ENCODE data around the gene ALG1.
"Not testable (repeated sequence)": the region's sequence is repeated elsewhere in the genome, so short reads cannot be mapped to it uniquely, and the experiment has no call there.

The ALG1 gene

DNA sequence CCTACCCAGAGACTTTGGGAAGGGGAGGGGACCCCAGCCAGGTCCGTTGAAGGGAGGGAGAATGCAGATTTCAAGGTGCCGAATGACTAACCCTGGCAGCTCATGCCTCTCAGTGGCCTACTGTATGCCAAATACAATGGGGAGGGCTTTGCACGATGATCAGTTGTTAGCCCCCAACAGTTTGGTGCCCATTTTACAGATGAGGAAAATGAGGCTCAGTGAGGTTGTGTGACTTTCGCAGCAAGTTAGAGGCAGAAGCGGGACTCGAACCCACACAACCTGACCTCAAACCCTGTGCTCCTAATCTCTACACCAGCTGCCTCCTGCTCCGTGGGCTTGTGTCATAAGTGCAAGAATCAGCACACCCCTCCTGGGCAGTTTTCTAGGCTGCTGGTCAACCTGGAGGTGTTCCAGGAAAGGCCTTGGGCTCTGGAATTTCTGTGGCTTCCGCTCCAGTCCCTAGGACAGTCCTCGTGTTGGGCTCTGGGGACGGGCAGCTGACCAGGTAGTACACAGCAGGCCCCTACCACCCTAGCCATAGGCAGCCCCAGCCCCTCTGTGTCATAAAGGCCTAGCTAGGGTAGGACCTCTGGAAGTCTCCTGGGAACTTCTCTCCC, 26.0 kb upstream of the ALG1 start:
- no peak for DNase-seq

DNA sequence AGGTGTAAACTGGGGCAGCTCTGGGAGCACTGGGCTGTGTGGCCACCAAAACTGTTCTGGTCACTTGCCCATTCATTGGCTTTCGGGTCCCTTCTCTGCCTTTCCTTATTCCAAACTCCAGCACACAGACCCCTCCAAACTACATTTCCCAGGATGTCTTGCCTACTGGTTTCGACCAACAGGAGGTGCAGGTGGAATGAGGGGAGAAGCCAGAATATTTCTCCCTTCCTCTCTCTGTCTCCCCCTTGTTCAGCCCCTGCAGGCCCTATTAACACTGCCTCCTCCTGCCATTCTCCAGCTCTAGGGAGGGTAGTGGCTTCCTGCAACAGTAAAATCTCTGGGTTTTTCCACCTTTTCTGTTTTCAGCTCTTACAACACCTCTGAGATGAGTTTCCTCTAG, 24.7 kb upstream of the ALG1 start:
- DNase-seq = no peak

DNA sequence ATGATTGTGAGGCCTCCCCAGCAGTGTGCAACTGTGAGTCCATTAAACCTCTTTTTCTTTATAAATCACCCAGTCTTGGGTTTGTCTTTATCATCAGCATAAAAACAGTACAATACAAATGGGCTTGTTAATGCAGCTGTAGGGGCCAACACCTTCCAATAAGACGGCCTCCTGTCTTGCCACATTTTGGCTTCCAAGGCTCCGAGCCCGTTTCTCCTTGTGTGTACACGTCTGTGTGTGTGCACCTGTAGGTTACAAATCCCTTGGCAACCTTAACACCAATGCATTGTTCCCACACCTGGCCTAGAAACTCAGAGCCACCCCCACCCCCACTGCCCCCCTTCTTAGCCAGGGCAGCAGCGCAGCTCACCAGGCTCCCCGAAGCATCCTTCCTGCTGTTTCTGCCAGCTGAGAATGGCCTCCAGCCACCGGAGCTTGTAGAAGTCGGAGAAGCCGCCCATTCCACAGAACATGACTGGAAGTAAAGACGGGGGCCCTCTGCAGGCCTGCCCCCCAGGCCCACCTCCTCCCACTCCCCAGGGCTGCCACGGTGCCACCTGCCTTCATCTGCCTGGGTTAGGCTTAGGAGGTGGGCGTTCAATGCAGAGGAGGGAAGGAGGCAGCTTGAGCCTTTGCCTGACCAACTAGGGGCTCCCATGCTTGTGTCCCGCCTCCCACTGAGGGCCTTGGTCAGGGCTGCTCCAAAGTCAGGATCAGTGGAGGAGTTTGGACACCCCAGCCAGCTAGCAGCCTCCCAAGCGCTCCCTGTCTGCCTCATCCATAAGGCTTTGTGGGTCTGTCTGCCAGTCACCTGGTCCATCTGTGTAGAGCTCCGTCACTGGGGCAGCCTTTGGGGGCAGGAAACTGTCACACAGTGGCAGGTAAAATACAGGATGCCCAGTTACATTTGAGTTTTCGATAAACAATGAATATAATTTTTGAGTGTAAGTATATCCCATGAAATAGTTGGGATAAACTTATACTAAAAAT, 16.5 kb upstream of the ALG1 start:
- DNase-seq = no peak

DNA sequence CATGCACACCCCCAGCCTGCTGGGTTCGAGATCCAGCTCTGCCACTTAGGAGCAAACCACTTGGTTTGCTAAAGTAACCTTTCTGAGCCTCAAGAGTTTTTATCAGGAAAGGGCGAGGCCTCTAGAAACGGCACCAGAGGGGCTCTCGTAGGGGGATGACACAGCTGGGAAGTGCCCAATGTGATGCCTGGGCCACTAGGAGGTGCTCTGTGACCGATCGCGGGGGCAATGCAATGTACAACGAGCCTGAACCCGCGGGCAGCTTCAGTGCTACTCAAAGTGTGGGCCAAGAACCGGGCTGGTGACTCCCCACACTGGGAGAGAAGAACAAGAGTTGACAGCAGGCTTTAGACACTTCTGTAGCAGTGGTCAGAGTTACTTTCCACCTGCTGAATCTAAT, 15.3 kb upstream of the ALG1 start:
- DNase-seq = peak; percentile 72

GRCh38 chr16:5058476-5058875, 13.2 kb upstream of the ALG1 start:
- DNase-seq = no peak

DNA sequence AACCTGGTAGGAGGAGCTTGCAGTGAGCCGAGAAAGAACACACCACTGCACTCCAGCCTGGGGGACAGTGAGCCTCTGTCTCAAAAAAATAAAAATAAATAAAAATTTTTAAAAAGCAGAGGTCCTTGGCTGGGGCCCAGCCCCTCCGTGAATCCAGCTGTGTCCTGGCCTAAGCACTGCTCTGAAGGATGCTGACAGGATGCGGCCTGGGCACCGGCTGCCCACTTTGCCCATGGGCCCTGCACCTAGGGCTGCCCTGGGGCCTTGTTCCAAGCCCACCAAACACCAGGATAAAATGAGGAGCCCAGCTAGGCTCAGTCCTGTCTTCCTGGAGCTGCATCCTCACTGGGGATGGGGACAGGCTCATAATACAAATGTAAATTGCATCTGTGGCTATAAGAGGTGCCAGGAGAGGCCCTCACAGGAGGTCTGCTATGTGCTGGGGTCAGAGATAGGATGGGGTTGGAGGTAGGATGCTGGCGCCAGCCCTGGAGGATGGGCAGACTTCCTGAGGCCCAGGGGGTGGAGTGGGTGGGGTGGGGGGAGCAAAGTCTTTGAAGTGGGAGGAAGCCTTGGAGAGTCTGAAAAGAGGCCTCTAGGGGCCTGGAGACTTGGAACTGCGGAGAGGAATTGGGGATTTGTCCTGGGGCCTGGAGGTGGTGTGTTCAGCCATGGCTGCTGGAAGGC, 12.1 kb upstream of the ALG1 start:
- DNase-seq = no peak

GRCh38 chr16:5060073-5060641, 11.5 kb upstream of the ALG1 start:
- no peak for DNase-seq

DNA sequence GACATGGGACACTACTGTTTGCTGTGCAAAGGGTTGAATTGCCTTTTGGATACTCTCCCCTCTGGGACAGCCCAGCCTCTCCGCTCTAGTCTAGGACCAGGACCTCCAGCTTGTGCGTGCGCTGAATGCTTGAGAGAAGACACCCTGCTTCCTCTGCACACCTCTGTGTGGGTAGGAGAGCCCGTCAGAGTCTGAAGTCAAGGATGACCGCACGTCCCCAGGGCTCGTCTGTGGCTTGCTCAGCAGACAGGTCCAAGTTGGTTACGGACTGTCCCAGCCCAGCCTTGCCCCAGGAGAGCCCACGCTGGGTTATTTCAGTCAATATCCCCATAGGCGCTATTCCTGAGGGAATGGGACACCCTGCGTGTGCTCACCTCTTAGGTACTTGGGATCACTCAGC, 9.6 kb upstream of the ALG1 start:
- DNase-seq = no peak

- peak; percentile 19 for DNase-seq
Observed at GRCh38 chr16:5062790-5063765, 8.6 kb upstream of the ALG1 start.

GRCh38 chr16:5064915-5065314, 6.7 kb upstream of the ALG1 start:
- no peak for DNase-seq

DNA sequence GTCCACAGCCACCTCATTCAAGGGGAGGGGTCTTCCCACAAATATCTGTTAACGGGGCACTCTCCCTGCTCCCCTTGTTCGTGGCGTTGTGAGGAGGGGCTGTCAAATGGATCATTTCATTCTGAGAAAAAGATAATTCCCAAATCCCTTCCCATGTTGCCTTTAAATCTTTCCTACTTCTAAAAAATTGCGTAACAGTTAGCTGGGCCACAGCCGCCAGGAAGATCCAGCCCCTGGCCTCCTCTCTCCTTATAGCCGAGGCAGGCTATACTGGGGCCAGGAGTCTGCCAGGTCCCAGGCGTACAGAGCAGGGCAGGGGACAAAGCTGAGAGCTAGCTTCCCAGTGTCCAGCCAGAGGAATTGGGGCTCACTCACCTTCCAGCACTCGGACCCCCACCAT, 6.3 kb upstream of the ALG1 start:
- no peak for DNase-seq

DNA sequence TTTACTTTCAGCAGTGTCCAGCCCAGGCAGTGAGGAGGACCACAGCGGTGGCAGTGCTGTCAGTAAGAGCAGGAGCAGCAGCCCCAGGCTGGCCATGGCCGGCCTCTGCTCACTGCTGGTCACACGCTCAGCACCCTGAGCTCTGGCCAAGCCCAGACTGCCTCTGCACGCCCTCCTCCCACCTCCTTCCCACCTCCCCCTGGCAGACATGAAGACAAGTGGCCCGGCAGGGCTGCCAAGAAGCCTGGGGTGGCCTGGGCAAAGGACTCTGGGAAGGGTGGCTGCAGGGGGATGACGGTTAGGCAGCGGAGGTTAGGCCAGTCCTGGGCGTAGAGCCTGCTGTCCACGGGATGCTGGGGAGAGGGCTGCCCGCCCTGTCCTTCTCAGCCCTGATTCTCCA, 5.8 kb upstream of the ALG1 start, which contains the start of gene C16orf89:
C16orf89 (minus strand) TSS at position 144 of the 400 bp plus-strand sequence; CDS start at position 96, 48 bp downstream.
- no peak for DNase-seq

GRCh38 chr16:5066511-5066910, 5.1 kb upstream of the ALG1 start:
- no peak for DNase-seq

DNA sequence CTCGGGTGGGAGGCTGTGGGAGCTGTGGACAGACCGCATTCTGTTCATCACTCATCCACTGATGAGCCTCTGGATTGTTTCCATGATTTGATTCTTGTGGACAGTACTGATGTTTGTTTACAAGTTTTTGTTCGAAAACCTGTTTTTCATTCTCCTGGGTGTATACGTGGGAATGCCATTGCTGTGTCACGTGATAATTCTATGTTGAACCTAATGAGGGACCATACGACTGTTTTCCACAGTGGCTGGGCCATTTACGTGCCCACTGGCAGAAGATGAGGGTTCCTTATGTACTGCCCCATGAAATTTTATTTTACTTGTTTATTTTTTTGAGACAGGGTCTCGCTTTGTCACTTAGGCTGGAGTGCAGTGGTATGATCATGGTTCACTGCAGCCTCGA, 2.6 kb upstream of the ALG1 start:
- no peak for DNase-seq

GRCh38 chr16:5069854-5070253, 1.8 kb upstream of the ALG1 start:
- no peak for DNase-seq

DNA sequence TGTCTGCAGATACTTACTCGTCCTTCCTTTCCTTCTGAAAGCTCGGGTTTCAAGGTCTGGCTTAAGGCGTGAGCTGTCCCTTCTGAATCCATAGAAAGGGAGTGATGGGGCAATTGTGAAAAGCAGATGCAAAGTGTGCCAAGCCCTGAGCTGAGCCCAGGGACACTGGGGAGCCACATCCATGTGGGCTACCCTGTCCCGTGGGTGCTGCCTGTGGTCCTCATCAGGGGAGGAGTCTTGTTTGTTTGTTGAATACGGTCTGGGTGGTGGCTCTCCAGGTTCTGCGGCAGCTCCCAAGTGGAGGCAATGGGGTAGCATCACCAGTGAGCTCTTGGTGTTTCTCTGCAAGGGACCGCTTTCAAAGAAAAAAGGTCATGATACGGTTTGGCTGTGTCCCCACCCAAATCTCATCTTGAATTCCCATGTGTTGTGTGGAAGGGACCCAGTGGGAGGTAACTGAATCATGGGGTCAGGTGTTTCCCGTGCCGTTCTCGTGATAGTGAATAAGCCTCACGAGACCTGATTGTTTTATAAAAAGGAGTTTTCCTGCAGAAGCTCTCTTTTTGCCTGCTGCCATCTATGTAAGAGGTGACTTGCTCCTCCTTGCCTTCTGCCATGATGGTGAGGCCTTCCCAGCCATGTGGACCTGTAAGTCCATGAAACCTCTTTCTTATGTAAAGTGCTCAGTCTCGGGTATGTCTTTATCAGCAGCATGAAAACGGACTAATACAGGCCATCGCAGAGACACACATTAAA, 1.0 kb upstream of the ALG1 start:
- no peak for DNase-seq

- DNase-seq = no peak
Observed at GRCh38 chr16:5071341-5071680, 332 bp upstream of the ALG1 start.

DNA sequence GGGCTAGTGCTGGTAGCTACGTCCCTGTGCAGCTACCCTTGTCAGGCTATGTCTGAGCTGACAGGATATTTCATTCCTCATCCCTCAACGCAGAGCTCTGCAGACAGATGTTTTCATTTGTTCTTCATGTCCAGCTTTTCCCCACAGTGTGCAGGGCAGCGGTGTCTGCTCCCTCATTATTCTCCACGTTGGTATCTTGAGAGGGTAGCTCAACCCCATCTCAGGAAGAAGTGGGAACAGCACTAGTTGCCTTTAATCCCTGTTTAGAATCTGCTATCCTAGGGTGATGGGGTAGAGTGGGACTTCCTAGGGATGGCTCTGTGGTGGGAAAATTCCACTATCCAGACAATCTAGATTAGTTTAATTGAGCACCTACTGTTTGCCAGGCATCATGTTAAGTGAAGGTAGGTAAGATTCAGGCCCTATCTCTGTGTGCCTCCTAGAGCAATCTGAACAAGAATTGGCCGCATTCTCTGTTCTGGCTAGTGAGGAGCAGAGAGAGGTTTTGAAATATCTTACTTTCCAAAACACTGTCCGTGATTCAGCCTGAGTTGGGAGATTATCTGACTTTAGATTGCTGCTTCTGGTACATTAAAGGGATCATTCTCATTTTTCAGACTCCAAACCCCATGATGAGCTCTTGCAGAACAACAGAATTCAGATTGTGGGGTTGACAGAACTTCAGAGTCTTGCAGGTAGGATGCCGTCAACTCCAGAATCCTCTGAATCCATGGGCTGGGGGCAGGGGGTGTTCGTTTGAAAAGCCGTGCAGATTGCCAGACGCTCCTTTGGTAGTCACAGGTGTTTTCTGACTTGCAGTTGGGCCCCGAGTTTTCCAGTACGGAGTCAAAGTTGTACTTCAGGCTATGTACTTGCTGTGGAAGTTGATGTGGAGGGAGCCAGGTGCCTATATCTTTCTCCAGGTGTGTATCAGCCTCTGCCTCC, 963 bp downstream of the ALG1 start:
- DNase-seq = no peak

DNA sequence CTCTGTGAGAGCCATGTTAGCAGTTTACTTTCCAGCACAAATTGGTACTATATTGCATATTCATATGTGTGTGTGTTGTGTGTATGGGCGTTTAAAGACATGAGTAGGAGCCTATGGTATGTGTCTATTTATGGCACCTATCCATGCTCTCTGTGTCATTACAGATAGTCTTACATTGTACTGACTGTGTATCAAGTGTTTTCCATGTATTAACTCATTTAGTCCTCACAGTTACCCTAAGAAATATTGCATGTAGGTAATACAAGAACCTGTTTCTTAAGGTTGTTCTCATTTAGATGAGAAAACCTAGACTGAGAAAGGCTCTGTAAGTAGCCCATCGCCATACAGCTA, 1.6 kb downstream of the ALG1 start:
- DNase-seq = no peak

DNA sequence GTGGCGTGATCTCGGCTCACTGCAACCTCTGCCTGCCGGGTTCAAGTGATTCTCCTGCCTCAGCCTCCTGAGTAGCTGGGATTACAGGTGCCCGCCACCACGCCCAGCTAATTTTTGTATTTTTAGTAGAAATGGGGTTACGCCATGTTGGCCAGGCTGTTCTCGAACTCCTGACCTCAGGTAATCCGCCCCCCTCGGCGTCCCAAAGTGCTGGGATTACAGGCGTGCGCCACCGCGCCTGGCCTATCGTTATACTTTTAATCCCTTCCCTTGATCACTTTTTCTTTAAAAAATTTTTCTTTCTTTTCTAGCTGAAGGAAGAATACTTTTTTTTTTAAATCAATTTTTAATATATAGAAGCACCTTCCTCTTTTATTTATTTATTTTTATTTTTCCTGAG, 2.1 kb downstream of the ALG1 start:
- not testable (repeated sequence) for DNase-seq
